OCI-LY1 (cell line): Measurements from ENCODE around the gene SLC6A19.

Source experiments
- H2AFZ ChIP-seq: fragments of 200-600 bp; sonication (generic), shearing (Covaris generic); 2 replicates; pipeline ENCODE4 v1.6.0; 2014; ENCODE audit warnings: antibody characterized with exemption, mild to moderate bottlenecking, low read length
- H3F3A ChIP-seq: fragments of 200-600 bp; sonication (generic), shearing (Covaris generic); 2 replicates; pipeline ENCODE4 v1.6.0; 2014; ENCODE audit warnings: mild to moderate bottlenecking, antibody characterized with exemption, low read length, moderate library complexity; ENCODE audit not compliant: insufficient read depth
- H3K27ac ChIP-seq: fragments of 200-600 bp; sonication (generic); 2 replicates; pipeline ENCODE4 v1.5.1; 2014; ENCODE audit warnings: low read length, mixed run types, mild to moderate bottlenecking, low read depth; ENCODE audit not compliant: poor library complexity, severe bottlenecking
- H3K27me3 ChIP-seq: fragments of 200-600 bp; sonication (generic); 2 replicates; pipeline ENCODE4 v1.6.0; 2014; ENCODE audit warnings: antibody characterized with exemption, mild to moderate bottlenecking, low read length, moderate library complexity; ENCODE audit not compliant: insufficient read depth
- H3K36me3 ChIP-seq: fragments of 200-600 bp; sonication (generic); 2 replicates; pipeline ENCODE4 v1.6.1; 2014; ENCODE audit warnings: mild to moderate bottlenecking, antibody characterized with exemption, low read length, moderate library complexity, mixed read lengths; ENCODE audit not compliant: insufficient read depth
- H3K4me1 ChIP-seq: fragments of 200-600 bp; sonication (generic); 2 replicates; pipeline ENCODE4 v1.5.1; 2014; ENCODE audit warnings: mild to moderate bottlenecking, low read length, moderate library complexity; ENCODE audit not compliant: insufficient read depth, severe bottlenecking
- H3K4me2 ChIP-seq: fragments of 200-600 bp; sonication (generic), shearing (Covaris generic); 2 replicates; pipeline ENCODE4 v1.6.1; 2014; ENCODE audit warnings: low read length
- H3K4me3 ChIP-seq: fragments of 200-600 bp; sonication (generic); 2 replicates; pipeline ENCODE4 v1.5.1; 2014; ENCODE audit warnings: low read length, low read depth, mild to moderate bottlenecking, mixed read lengths; ENCODE audit not compliant: poor library complexity, severe bottlenecking
- H3K79me2 ChIP-seq: fragments of 200-600 bp; shearing (Covaris generic); 2 replicates; pipeline ENCODE4 v1.6.1; 2016; ENCODE audit warnings: mixed run types, low read length, mixed read lengths; ENCODE audit not compliant: insufficient read depth
- H3K9ac ChIP-seq: fragments of 200-600 bp; sonication (generic), shearing (Covaris generic); 2 replicates; pipeline ENCODE4 v1.6.1; 2014; ENCODE audit warnings: mild to moderate bottlenecking, low read length, mixed read lengths
- H3K9me2 ChIP-seq: fragments of 200-600 bp; sonication (generic), shearing (Covaris generic); 2 replicates; pipeline ENCODE4 v1.6.1; 2014; ENCODE audit warnings: low read depth, mild to moderate bottlenecking, low read length, mixed read lengths
- H3K9me3 ChIP-seq: fragments of 200-600 bp; shearing (Covaris generic); 2 replicates; pipeline ENCODE4 v1.6.1; 2014; ENCODE audit warnings: low read length, mixed read lengths
- H4K20me1 ChIP-seq: fragments of 200-600 bp; sonication (generic), shearing (Covaris generic); 2 replicates; pipeline ENCODE4 v1.6.0; 2016; ENCODE audit warnings: mild to moderate bottlenecking, low read length; ENCODE audit not compliant: insufficient read depth
- EZH2 ChIP-seq: fragments of 200-600 bp; sonication (generic), shearing (Covaris generic); IDR thresholded peaks from 2 replicates; pipeline ENCODE4 v1.8.0; 2017; ENCODE audit warnings: borderline replicate concordance, mixed run types, mild to moderate bottlenecking, antibody characterized with exemption, low read length, moderate library complexity, mixed read lengths
- TF ChIP-seq, protein P1 (sequence below): fragments of 200-600 bp; sonication (generic), shearing (Covaris generic); IDR thresholded peaks from 2 replicates; pipeline ENCODE4 v1.5.1; 2017; ENCODE audit warnings: mild to moderate bottlenecking, antibody characterized with exemption, low read length, moderate library complexity, mixed read lengths

The SLC6A19 gene

DNA sequence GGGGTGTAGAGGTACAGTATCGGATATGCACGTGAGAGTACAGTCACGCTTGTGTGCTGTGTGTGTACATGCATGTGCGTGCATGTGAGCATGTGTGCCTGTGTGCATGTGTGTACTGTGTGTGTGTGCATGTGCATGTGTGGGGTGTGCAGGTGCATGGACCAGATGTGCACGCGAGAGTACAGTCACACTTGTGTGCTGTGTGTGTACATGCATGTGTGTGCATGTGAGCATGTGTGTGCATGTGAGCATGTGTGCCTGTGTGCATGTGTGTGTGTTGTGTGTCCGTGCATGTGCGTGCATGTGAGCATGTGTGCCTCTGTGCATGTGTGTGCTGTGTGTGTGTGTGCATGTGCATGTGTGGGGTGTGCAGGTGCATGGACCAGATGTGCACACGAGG, 10.3 kb downstream of the SLC6A19 start:
- Histone ChIP-seq H3F3A (no peaks in the 10 kb centered on the region), H3K4me1 (no peaks in the 10 kb centered on the region), H3K9ac (no peak overlapping the region), H3K4me3 (no peak overlapping the region), H3K4me2 (no peak overlapping the region), H3K27ac (no peak overlapping the region), H2AFZ (no peak overlapping the region), H3K79me2 (no peaks in the 10 kb centered on the region), H3K9me3 (no peaks in the 10 kb centered on the region), H3K9me2 (no peaks in the 10 kb centered on the region), H3K27me3 (no peaks in the 10 kb centered on the region; the same call in none of the 2 replicates), H4K20me1 (no peaks in the 10 kb centered on the region), H3K36me3 (no peaks in the 10 kb centered on the region)
- TF ChIP-seq, protein P1, sequence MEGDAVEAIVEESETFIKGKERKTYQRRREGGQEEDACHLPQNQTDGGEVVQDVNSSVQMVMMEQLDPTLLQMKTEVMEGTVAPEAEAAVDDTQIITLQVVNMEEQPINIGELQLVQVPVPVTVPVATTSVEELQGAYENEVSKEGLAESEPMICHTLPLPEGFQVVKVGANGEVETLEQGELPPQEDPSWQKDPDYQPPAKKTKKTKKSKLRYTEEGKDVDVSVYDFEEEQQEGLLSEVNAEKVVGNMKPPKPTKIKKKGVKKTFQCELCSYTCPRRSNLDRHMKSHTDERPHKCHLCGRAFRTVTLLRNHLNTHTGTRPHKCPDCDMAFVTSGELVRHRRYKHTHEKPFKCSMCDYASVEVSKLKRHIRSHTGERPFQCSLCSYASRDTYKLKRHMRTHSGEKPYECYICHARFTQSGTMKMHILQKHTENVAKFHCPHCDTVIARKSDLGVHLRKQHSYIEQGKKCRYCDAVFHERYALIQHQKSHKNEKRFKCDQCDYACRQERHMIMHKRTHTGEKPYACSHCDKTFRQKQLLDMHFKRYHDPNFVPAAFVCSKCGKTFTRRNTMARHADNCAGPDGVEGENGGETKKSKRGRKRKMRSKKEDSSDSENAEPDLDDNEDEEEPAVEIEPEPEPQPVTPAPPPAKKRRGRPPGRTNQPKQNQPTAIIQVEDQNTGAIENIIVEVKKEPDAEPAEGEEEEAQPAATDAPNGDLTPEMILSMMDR = no peak
- TF ChIP-seq EZH2 = no peak

DNA sequence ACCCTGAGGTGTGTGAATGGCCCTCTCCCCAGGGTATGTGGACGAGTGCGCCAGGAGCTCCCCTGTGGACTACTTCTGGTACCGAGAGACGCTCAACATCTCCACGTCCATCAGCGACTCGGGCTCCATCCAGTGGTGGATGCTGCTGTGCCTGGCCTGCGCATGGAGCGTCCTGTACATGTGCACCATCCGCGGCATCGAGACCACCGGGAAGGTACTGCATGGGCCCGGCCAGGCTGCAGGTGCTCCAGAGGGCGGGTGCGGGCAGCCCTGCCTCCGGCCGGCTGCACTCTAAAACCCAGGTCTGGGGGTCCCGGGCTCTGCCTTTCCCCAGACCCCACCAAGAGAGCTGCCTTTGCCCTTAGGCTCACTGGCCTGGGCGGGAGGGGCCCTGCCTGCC, 10.9 kb downstream of the SLC6A19 start:
- no peaks in the 10 kb centered on the region for H3K9me3 ChIP-seq
- H3K4me2 ChIP-seq = no peak overlapping the region
- no peak overlapping the region for H2AFZ ChIP-seq
- H3K36me3 ChIP-seq = no peaks in the 10 kb centered on the region
- no peaks in the 10 kb centered on the region for H3K79me2 ChIP-seq
- H3K4me1 ChIP-seq = no peaks in the 10 kb centered on the region
- no peak overlapping the region for H3K27ac ChIP-seq
- H3K9me2 ChIP-seq = no peaks in the 10 kb centered on the region
- no peaks in the 10 kb centered on the region for H4K20me1 ChIP-seq
- TF ChIP-seq, protein P1 = no peak
- no peaks in the 10 kb centered on the region for H3F3A ChIP-seq
- H3K4me3 ChIP-seq = no peak overlapping the region
- H3K27me3 ChIP-seq = no peaks in the 10 kb centered on the region; the same call in none of the 2 replicates
- H3K9ac ChIP-seq = no peak overlapping the region

DNA sequence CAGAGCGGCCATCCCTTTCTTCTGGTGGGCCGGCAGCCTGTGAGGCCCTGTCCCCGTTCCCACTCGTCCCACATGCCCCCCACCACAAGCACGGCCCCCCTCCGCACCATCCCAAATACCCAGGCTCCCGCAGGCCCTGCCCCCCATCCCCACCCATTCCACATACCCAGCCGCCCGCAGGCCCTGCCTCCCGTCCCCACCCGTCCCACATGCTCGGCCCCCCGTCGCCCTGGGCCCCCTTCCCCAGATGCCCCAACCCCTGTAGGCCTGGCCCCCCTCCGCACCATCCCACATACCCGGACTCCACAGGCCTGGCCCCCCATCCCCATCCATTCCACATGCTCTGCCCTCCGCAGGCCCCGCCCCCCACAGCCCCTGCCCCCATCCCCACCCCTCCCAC, 11.5 kb downstream of the SLC6A19 start:
- no peak overlapping the region for H3K27ac ChIP-seq
- no peaks in the 10 kb centered on the region for H3K79me2 ChIP-seq
- no peaks in the 10 kb centered on the region for H4K20me1 ChIP-seq
- H3K4me1 ChIP-seq = no peaks in the 10 kb centered on the region
- no peaks in the 10 kb centered on the region for H3K9me3 ChIP-seq
- no peak overlapping the region for H3K4me3 ChIP-seq
- H3K36me3 ChIP-seq = no peaks in the 10 kb centered on the region
- no peak overlapping the region for H3K4me2 ChIP-seq
- H3K27me3 ChIP-seq = no peaks in the 10 kb centered on the region; the same call in none of the 2 replicates
- H2AFZ ChIP-seq = no peak overlapping the region
- no peaks in the 10 kb centered on the region for H3F3A ChIP-seq
- TF ChIP-seq EZH2 = no peak
- TF ChIP-seq, protein P1 = no peak
- H3K9ac ChIP-seq = no peak overlapping the region
- H3K9me2 ChIP-seq = no peaks in the 10 kb centered on the region
